Glomerular endothelial cell (primary cell): Measurements from ENCODE around the gene P2RX1. TPM values are rescaled to one million over a fixed set of nuclear protein-coding genes. Genes with fewer than 3 reads are reported as not detected.
"Not testable (repeated sequence)": the region's sequence is repeated elsewhere in the genome, so short reads cannot be mapped to it uniquely, and the experiment has no call there.

ENCODE experiments used
- DNase-seq: peaks from one replicate; pipeline ENCODE4 v3.0.0-alpha.2; 2011; ENCODE audit warnings: low read depth, low spot score; ENCODE audit errors: extremely low read depth
- total RNA-seq: library from RNA; depleted of rRNA; stranded (reverse); fragments of >200 nt; gene quantifications from 2 replicates; pipeline ENCODE4 v1.2.3, GENCODE V29; 2015

Gene P2RX1
- total RNA-seq, 1 donor from 2014 or later, result not detected

GRCh38 chr17:3861761-3862681 is 54.2 kb downstream of the P2RX1 start:
- no peak for DNase-seq

GRCh38 chr17:3860939-3861700 is 55.1 kb downstream of the P2RX1 start:
- DNase-seq, result no peak

- no peak for DNase-seq
Measured at GRCh38 chr17:3859940-3860339, 56.3 kb downstream of the P2RX1 start.

GRCh38 chr17:3857261-3858105 is 58.8 kb downstream of the P2RX1 start:
- DNase-seq, result no peak

- not testable (repeated sequence) for DNase-seq
Measured at GRCh38 chr17:3854204-3854603, 62.1 kb downstream of the P2RX1 start.

- no peak for DNase-seq
Measured at GRCh38 chr17:3852561-3852960, 63.7 kb downstream of the P2RX1 start.

- DNase-seq, result no peak
Measured at GRCh38 chr17:3851461-3852100, 64.7 kb downstream of the P2RX1 start.

- no peak for DNase-seq
Measured at GRCh38 chr17:3848229-3848835, 67.9 kb downstream of the P2RX1 start.

GRCh38 chr17:3847165-3847670 is 69.0 kb downstream of the P2RX1 start:
- no peak for DNase-seq

Other genes with a start within 250 kb of the P2RX1 start
- gene TAX1BP3, start 247.9 kb downstream of the P2RX1 start, total RNA-seq, result 358 and 402 TPM in 2 replicates
- 17.5 and 24.1 TPM in 2 replicates for gene EMC6, start 247.7 kb downstream of the P2RX1 start, total RNA-seq
- gene P2RX5, start 220.3 kb downstream of the P2RX1 start, total RNA-seq, result 1.2 and 2.9 TPM in 2 replicates
- 3.2 and 6.3 TPM in 2 replicates for gene HASPIN, start 192.6 kb downstream of the P2RX1 start, total RNA-seq
- gene ITGAE, start 115.3 kb downstream of the P2RX1 start, total RNA-seq, result 10.5 and 13.3 TPM in 2 replicates
- gene NCBP3, start 70.2 kb downstream of the P2RX1 start, total RNA-seq, result 23.2 and 25.3 TPM in 2 replicates
- gene CAMKK1, start 23.4 kb downstream of the P2RX1 start, total RNA-seq, result 3.7 and 3.9 TPM in 2 replicates
- gene ATP2A3, start 48.0 kb upstream of the P2RX1 start, total RNA-seq, result 0.53 TPM in 2 replicates
- 31.2 and 49.5 TPM in 2 replicates for gene ZZEF1, start 226.6 kb upstream of the P2RX1 start, total RNA-seq
- 45.1 and 45.3 TPM in 2 replicates for gene CYB5D2, start 226.7 kb upstream of the P2RX1 start, total RNA-seq